Natural killer cell (primary cell): Measurements from ENCODE around the gene ROR1. TPM values are rescaled to one million over a fixed set of nuclear protein-coding genes. Genes with fewer than 3 reads are reported as not detected.

ENCODE experiments used
- ATAC-seq, 3 donors: fragments of 150-1000 bp in 2 of 3; fragments of 200-7000 bp in 1 of 3; cut with Tn5 transposase; 1 replicate in 1 of 3; 2 replicates in 2 of 3; pipeline ENCODE4 v1.10.0; 2021; ENCODE audit warnings: mild to moderate bottlenecking in 2 of 3, moderate library complexity in 2 of 3
- DNase-seq, 2 donors: peaks; one replicate each; pipeline versions ENCODE4 v3.0.0 to v3.0.0-alpha.2; 2013 to 2021; ENCODE audit warnings: mixed read lengths in 1 of 2
- H3K27ac ChIP-seq: one replicate; pipeline ENCODE4 v1.5.1; 2013; ENCODE audit warnings: mild to moderate bottlenecking, low read length
- H3K27me3 ChIP-seq: one replicate; pipeline ENCODE4 v1.6.1; 2013; ENCODE audit warnings: low read length; ENCODE audit not compliant: control insufficient read depth, insufficient read depth
- H3K36me3 ChIP-seq: one replicate; pipeline ENCODE4 v1.6.1; 2013; ENCODE audit warnings: low read length; ENCODE audit not compliant: control insufficient read depth, insufficient read depth
- H3K4me1 ChIP-seq: one replicate; pipeline ENCODE4 v1.6.1; 2013; ENCODE audit warnings: low read length; ENCODE audit not compliant: control insufficient read depth, insufficient read depth
- H3K4me3 ChIP-seq: one replicate; pipeline ENCODE4 v1.5.1; 2013; ENCODE audit warnings: low read length
- H3K9me3 ChIP-seq: one replicate; pipeline ENCODE4 v1.6.1; 2013; ENCODE audit warnings: low read length; ENCODE audit not compliant: control insufficient read depth, insufficient read depth
- H3K27ac Mint-ChIP-seq, 2 donors: one replicate each; pipeline ENCODE4 v1.8.0; 2022; ENCODE audit warnings: mild to moderate bottlenecking in 2 of 2, mixed read lengths in 2 of 2, moderate library complexity in 1 of 2
- H3K27me3 Mint-ChIP-seq, 2 donors: one replicate each; pipeline ENCODE4 v1.8.0; 2022; ENCODE audit warnings: low read depth in 2 of 2, mixed read lengths in 2 of 2
- H3K36me3 Mint-ChIP-seq: one replicate; pipeline ENCODE4 v1.8.0; 2022; ENCODE audit warnings: mixed read lengths
- H3K4me1 Mint-ChIP-seq, 2 donors: one replicate each; pipeline ENCODE4 v1.8.0; 2022; ENCODE audit warnings: mixed read lengths in 2 of 2
- H3K4me3 Mint-ChIP-seq: one replicate; pipeline ENCODE4 v1.8.0; 2022; ENCODE audit warnings: mild to moderate bottlenecking, moderate library complexity, mixed read lengths
- H3K9me3 Mint-ChIP-seq, 2 donors: one replicate each; pipeline ENCODE4 v1.8.0; 2022; ENCODE audit warnings: mixed read lengths in 2 of 2
- WGBS: methylation state at CpG from one replicate; pipeline ENCODE4 v1.1.7; 2013; ENCODE audit warnings: missing lambda C conversion rate; ENCODE audit not compliant: insufficient coverage; 5-methylcytosine and 5-hydroxymethylcytosine counted together
- intact Hi-C: fragments of 100-400 bp; cut with micrococcal nuclease; formaldehyde crosslinking; loops from one replicate; pipeline ENCODE4 v1.14.2; 2022
- total RNA-seq, 4 donors: library from RNA; stranded (reverse); fragments of 120-200 nt in 1 of 4; gene quantifications; one replicate each; pipeline versions ENCODE4 v1.2.3 to v1.2.4, GENCODE V29; 2013 to 2022
- TF ChIP-seq, protein P1 (sequence below): fragments of 200-600 bp; IDR thresholded peaks from one replicate; pipeline ENCODE4 v1.8.0; 2022; ENCODE audit warnings: antibody characterized with exemption

Gene ROR1
- total RNA-seq, 3 donors from 2014 or later (not counting 1 experiment from before 2014, with no cell fraction given): 0.05 to 0.35 (median 0.27) TPM

DNA sequence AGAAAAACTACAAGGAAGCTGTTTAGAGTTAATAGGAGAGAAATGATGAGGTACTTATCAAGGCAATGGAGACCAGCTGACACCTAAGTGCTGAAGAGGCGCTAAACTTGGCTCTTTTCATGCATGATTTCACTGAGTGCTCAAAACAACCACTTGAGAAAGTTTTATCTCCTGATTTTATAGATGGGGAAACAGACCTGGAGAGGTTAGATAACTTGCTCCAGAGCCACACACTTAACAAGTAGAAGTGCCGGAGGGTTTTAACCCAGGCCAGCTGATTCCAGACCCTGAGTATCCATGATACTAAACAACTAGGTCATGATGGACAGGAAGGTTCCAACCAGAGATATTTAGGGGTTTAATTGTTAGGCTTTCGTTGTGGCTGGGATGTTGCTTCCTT, 455.5 kb downstream of the ROR1 start:
- peaks cover 5% of the 10 kb centered on the region for H3K27me3 ChIP-seq
- Mint-ChIP-seq H3K4me3 (no peak overlapping the region), H3K9me3 (no peaks in the 10 kb centered on the region), H3K36me3 (no peaks in the 10 kb centered on the region), H3K27me3 (peaks cover 13 to 30% of the 10 kb centered on the region in 2 donors), H3K27ac (no peak overlapping the region), H3K4me1 (no peaks in the 10 kb centered on the region)
- no peaks in the 10 kb centered on the region for H3K36me3 ChIP-seq
- H3K4me1 ChIP-seq: no peaks in the 10 kb centered on the region
- no peak overlapping the region for H3K4me3 ChIP-seq
- 85% methylated on average over 2 of the region's 3 CpGs for WGBS
- TF ChIP-seq, protein P1, sequence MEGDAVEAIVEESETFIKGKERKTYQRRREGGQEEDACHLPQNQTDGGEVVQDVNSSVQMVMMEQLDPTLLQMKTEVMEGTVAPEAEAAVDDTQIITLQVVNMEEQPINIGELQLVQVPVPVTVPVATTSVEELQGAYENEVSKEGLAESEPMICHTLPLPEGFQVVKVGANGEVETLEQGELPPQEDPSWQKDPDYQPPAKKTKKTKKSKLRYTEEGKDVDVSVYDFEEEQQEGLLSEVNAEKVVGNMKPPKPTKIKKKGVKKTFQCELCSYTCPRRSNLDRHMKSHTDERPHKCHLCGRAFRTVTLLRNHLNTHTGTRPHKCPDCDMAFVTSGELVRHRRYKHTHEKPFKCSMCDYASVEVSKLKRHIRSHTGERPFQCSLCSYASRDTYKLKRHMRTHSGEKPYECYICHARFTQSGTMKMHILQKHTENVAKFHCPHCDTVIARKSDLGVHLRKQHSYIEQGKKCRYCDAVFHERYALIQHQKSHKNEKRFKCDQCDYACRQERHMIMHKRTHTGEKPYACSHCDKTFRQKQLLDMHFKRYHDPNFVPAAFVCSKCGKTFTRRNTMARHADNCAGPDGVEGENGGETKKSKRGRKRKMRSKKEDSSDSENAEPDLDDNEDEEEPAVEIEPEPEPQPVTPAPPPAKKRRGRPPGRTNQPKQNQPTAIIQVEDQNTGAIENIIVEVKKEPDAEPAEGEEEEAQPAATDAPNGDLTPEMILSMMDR: no peak
- intact Hi-C loops: no loop called here
- DNase-seq: no peak
- H3K9me3 ChIP-seq: no peaks in the 10 kb centered on the region
- H3K27ac ChIP-seq: no peak overlapping the region
- no peak for ATAC-seq

Other genes with a start within 250 kb of the ROR1 start
- gene PGM1, start 180.6 kb upstream of the ROR1 start, total RNA-seq: 10 to 100 TPM; 23.5 to 31.4 (median 23.7) TPM